BJ (cell line): ENCODE measurements around the gene EPO. TPM values are rescaled to one million over a fixed set of nuclear protein-coding genes. Genes with fewer than 3 reads are reported as not detected.
"Not testable (repeated sequence)": the region's sequence is repeated elsewhere in the genome, so short reads cannot be mapped to it uniquely, and the experiment has no call there.

ENCODE experiments used
- CTCF ChIA-PET: fragments of 350-600 bp; formaldehyde crosslinking; extraction: SDS; loops from one replicate; lab custom pipeline; 2021; ENCODE audit warnings: antibody characterized with exemption, inconsistent platforms; lab: Yijun Ruan, JAX
- POLR2A ChIA-PET: fragments of 300-600 bp; sonication (Branson Sonifier 250); formaldehyde crosslinking; extraction: SDS; loops from one replicate; lab custom pipeline; 2021; ENCODE audit warnings: antibody characterized with exemption; lab: Charles Lee
- DNase-seq: peaks from one replicate; pipeline ENCODE4 v3.0.0-alpha.2; 2011; ENCODE audit warnings: low read depth
- H3K27me3 ChIP-seq: 2 replicates; pipeline ENCODE4 v1.6.0; 2011; ENCODE audit warnings: low read length; ENCODE audit not compliant: control insufficient read depth, insufficient read depth
- H3K36me3 ChIP-seq: 2 replicates; pipeline ENCODE4 v1.5.1; 2011; ENCODE audit warnings: low read length; ENCODE audit not compliant: control insufficient read depth, insufficient read depth
- H3K4me3 ChIP-seq: 2 replicates; pipeline ENCODE4 v1.5.1; 2011; ENCODE audit warnings: low read depth, mild to moderate bottlenecking, control low read depth, low read length
- CTCF ChIP-seq: IDR thresholded peaks from 2 replicates; pipeline ENCODE4 v1.5.1; 2011; ENCODE audit warnings: low read depth, mild to moderate bottlenecking, control low read depth, inconsistent platforms, low read length, moderate library complexity; ENCODE audit not compliant: insufficient read depth
- polyA plus RNA-seq: library from polyadenylated mRNA; depleted of rRNA; stranded (reverse); fragments of >200 nt; gene quantifications from 2 replicates; pipeline ENCODE4 v1.2.3, GENCODE V29; 2011

Gene EPO
- polyA plus RNA-seq, 1 experiment, result not detected

- no peak overlapping the region for H3K4me3 ChIP-seq
- no peaks in the 10 kb centered on the region for H3K36me3 ChIP-seq
- no peak for TF ChIP-seq CTCF
- no peak for DNase-seq
- POLR2A ChIA-PET, result interaction anchor here (0.5 kb wide), 1 partner anchor 34 kb away, joined by 3 read pairs; no protein-coding TSS in a partner anchor
- CTCF ChIA-PET, result interaction anchor here (0.7 kb wide), 2 partner anchors 8 to 251 kb away, joined by 3 read pairs; no protein-coding TSS in a partner anchor
- peaks cover 6% of the 10 kb centered on the region for H3K27me3 ChIP-seq
Measured at GRCh38 chr7:100759357-100760171, 39.3 kb downstream of the EPO start.

- ChIA-PET POLR2A (interaction anchor here (0.6 kb wide), 1 partner anchor 215 kb away, joined by 8 read pairs; no protein-coding TSS in a partner anchor), CTCF (interaction anchor here (0.6 kb wide), 1 partner anchor 16 kb away, joined by 3 read pairs; no protein-coding TSS in a partner anchor)
- not testable (repeated sequence) for DNase-seq
Measured at GRCh38 chr7:100762841-100763240, 42.6 kb downstream of the EPO start.

GRCh38 chr7:100763556-100764140, 43.4 kb downstream of the EPO start:
- no peak for TF ChIP-seq CTCF
- ChIA-PET POLR2A (no interaction called here), CTCF (no interaction called here)
- Histone ChIP-seq H3K4me3 (no peak overlapping the region), H3K36me3 (no peaks in the 10 kb centered on the region), H3K27me3 (peaks cover 15% of the 10 kb centered on the region)
- DNase-seq, result no peak

More at GRCh38 chr7:100762841-100763240, 42.6 kb downstream of the EPO start:
- not testable (repeated sequence) for H3K4me3 ChIP-seq, H3K36me3 ChIP-seq
- peaks cover 11% of the 10 kb centered on the region for H3K27me3 ChIP-seq

GRCh38 chr7:100764841-100765240, 44.6 kb downstream of the EPO start:
- CTCF ChIA-PET, result interaction anchor here (0.6 to 2.0 kb wide), 4 partner anchors 34 to 295 kb away, joined by 3 to 6 read pairs (median 4); no protein-coding TSS in a partner anchor
- DNase-seq, result no peak
- H3K4me3 ChIP-seq, result no peak overlapping the region
- no peaks in the 10 kb centered on the region for H3K36me3 ChIP-seq
- H3K27me3 ChIP-seq, result peaks cover 15% of the 10 kb centered on the region
- POLR2A ChIA-PET, result no interaction called here
- TF ChIP-seq CTCF, result no peak

- no peak for TF ChIP-seq CTCF
- no peaks in the 10 kb centered on the region for H3K36me3 ChIP-seq
- POLR2A ChIA-PET, result no interaction called here
- no peak for DNase-seq
- no peak overlapping the region for H3K4me3 ChIP-seq
- H3K27me3 ChIP-seq, result peaks cover 14% of the 10 kb centered on the region
- CTCF ChIA-PET, result interaction anchor here (1.0 to 2.0 kb wide), 2 partner anchors 39 to 60 kb away, joined by 5 to 6 read pairs; no protein-coding TSS in a partner anchor
Measured at GRCh38 chr7:100765250-100765649, 45.0 kb downstream of the EPO start.
